SK-N-MC (cell line): ENCODE results near the gene MIA.
"Not testable (repeated sequence)": the region's sequence is repeated elsewhere in the genome, so short reads cannot be mapped to it uniquely, and the experiment has no call there.

Experiments used
- DNase-seq: peaks from one replicate; pipeline ENCODE4 v3.0.0-alpha.2; 2011; ENCODE audit warnings: low read depth, low spot score
- H3K27ac ChIP-seq: fragments of 200-600 bp; sonication (generic); 2 replicates; pipeline ENCODE4 v1.5.1; 2016; ENCODE audit warnings: mixed run types
- H3K36me3 ChIP-seq: fragments of 200-600 bp; sonication (generic); 2 replicates; pipeline ENCODE4 v1.6.1; 2017; ENCODE audit warnings: antibody characterized with exemption, low read length, mixed read lengths; ENCODE audit not compliant: insufficient read depth
- H3K4me3 ChIP-seq: fragments of 200-600 bp; sonication (generic); 2 replicates; pipeline ENCODE4 v1.5.1; 2016
- H3K9ac ChIP-seq: fragments of 200-600 bp; sonication (generic); 2 replicates; pipeline ENCODE4 v1.8.0; 2017; ENCODE audit warnings: mixed run types, mixed read lengths; ENCODE audit not compliant: insufficient read length
- H3K9me3 ChIP-seq: fragments of 200-600 bp; sonication (generic); 2 replicates; pipeline ENCODE4 v1.6.1; 2017; ENCODE audit warnings: low read depth, mild to moderate bottlenecking, antibody characterized with exemption, low read length, moderate library complexity, mixed read lengths
- EZH2 ChIP-seq: fragments of 200-600 bp; sonication (generic); IDR thresholded peaks from one replicate; pipeline ENCODE4 v1.6.1; 2017; ENCODE audit warnings: antibody characterized with exemption
- FOXP2 ChIP-seq: optimal IDR thresholded peaks from 2 replicates; pipeline ENCODE3; 2011; ENCODE audit warnings: mild to moderate bottlenecking, moderate library complexity; ENCODE audit not compliant: insufficient read depth; ENCODE audit errors: extremely low read length, control extremely low read depth
- POLR2AphosphoS5 ChIP-seq: IDR thresholded peaks from 2 replicates; pipeline ENCODE4 v1.6.1; 2012; ENCODE audit warnings: mild to moderate bottlenecking, low read depth, low read length, borderline replicate concordance

The MIA gene

DNA sequence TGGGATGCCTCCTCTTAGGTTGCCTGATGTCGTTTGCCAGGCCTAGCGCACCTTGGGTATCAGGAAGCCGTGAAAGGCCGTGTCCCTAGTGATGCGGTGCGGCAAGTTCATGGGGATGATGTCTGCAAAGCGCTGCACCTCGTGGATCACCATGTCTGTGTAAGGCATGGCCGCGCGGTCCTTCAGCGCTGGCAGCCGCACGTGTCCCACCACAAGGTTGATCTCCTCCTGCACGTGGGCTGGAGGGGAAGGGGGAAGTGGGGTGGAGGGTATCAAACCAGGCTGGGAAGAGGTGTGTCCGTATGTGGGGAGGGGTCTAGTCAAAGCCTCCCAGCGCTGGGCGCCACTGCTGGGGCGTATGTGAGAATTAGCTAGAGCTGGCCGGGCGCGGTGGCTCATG is 46.8 kb downstream of the MIA start:
- Histone ChIP-seq H3K36me3 (no peaks in the 10 kb centered on the region), H3K9ac (no peak overlapping the region), H3K9me3 (no peaks in the 10 kb centered on the region), H3K4me3 (no peak overlapping the region), H3K27ac (no peak overlapping the region)
- no peak for DNase-seq
- TF ChIP-seq POLR2AphosphoS5: no peak
- TF ChIP-seq FOXP2: no peak
- TF ChIP-seq EZH2: no peak

DNA sequence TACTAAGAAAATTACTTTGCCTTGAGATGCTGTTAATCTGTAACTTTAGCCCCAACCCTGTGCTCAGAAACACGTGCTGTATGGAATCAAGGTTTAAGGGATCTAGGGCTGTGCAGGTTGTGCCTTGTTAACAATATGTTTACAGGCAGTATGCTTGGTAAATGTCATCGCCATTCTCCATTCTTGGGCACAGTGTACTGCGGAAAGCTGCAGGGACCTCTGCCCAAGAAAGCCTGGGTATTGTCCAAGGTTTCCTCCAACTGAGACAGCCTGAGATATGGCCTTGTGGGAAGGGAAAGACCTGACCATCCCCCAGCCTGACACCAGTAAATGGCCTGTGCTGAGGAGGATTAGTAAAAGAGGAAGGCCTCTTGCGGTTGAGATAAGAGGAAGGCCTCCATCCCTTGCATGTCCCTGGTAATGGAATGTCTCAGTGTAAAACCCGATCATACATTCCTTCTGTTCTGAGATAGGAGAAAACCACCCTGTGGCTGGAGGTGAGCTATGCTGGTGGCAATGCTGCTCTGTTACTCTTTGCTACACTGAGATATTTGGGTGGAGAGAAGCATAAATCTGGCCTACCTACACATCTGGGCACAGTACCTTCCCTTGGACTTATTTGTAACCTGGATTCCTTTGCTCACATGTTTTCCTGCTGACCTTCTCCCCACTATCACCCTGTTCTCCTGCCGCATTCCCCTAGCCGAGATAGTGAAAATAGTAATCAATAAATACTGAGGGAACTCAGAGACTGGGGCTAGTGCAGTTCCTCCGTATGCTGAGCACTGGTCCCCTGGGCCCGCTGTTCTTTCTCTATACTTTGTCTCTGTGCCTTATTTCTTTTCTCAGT is 47.6 kb downstream of the MIA start:
- H3K9me3 ChIP-seq, DNase-seq, H3K9ac ChIP-seq, H3K4me3 ChIP-seq, H3K27ac ChIP-seq, H3K36me3 ChIP-seq: not testable (repeated sequence)

DNA sequence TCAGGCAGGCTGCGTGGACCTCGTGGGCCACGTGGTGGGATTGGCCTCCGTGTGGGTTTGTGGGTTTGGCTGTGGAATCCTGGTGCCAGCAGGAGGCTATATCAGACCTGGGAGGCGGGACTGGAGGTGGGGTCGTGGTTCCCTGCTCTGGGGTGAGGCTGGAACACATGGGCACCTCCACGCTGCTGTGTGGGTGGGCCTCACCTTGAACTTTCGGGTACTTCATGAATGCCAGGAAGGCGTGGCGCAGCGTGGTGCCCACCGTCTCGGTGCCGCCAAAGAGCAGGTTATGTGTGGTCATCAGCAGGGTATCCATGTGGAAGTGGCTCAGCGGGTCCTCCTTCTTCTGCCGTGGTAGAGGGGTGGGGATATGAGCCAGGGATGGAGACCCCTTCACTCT is 49.6 kb downstream of the MIA start:
- not testable (repeated sequence) for H3K4me3 ChIP-seq, H3K27ac ChIP-seq, H3K9ac ChIP-seq, H3K9me3 ChIP-seq, DNase-seq, H3K36me3 ChIP-seq

DNA sequence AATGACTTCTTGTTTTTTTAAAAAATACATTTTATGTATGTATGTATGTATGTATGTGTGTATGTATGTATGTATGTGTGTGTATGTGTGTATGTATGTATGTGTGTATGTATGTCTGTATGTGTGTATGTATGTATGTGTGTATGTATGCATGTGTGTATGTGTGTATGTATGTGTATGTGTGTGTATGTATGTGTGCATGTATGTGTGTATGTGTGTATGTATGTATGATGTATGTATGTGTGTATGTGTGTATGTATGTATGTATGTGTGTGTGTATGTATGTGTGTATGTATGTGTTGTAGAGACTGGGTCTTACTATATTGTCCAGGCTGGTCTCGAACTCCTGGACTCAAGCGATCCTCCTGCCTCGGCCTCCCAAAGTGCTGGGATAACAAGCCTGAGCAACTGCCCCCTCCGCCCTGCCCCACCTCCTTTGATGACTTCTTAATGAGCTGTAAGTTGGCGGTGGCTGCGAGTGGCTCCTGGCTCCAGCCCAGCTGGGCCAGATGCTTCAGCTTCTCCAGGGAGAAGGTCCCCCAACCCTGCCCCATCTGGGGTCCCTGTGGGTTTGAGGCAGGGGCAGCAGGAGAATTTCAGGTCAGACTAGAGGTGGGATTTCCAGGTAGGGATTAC is 50.3 kb downstream of the MIA start:
- not testable (repeated sequence) for DNase-seq, H3K4me3 ChIP-seq, H3K9ac ChIP-seq, H3K27ac ChIP-seq, H3K36me3 ChIP-seq, H3K9me3 ChIP-seq

DNA sequence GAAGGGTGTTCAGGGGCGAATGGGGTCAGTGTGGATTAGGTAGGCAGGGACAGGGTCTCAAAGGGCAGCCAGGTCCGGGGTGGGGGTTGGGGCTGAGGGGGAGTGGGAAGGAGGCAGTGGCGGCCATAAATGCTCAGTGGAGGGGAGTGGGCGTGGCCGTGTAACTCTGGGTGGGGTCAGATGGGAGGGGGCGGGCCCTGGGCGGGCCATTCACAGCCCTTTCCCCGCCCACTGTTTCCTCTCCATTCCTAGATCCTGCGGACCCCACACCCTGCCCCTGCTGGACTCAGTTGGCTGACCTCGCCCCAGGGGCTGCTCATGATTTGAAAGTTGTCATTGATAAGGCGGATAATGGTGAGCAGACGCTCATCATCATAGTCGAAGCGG is 51.0 kb downstream of the MIA start:
- not testable (repeated sequence) for H3K9ac ChIP-seq, H3K9me3 ChIP-seq, H3K36me3 ChIP-seq, H3K27ac ChIP-seq, DNase-seq, H3K4me3 ChIP-seq

DNA sequence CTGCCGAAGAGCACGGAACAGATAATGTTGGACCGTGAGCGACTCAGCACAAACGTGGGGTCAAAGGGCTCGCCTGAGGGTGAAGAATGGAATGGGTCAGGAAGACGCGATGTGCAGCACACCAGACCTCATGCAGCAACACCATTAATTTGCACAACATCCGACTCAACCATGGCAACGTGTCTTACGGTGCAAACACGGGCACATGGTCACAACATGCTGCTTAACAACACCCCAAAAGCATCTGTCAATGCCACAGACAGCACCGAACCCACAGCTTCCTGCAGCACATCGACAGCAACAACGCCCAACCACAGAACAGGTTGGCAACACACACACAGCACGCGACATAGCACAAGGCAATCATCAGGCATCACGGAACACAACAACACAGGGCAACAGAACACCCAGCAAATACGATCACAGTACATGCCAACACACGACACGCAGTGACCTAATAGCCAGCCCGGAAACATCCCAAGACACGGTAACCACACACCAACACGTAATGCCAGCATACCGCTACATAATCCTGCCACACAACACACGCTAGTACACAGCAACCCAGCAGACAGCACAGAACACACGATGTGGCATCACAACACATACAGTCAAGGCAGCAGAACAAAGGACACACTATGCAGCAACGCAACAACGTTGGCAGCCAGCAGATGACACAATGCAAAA is 51.5 kb downstream of the MIA start:
- not testable (repeated sequence) for DNase-seq, H3K36me3 ChIP-seq, H3K4me3 ChIP-seq, H3K9ac ChIP-seq, H3K27ac ChIP-seq, H3K9me3 ChIP-seq
